Measurements from ENCODE around the gene CHRNA7. TPM values are rescaled to one million over a fixed set of nuclear protein-coding genes. Genes with fewer than 3 reads are reported as not detected.

CHRNA7 gene
- total RNA-seq, 2 donors from 2014 or later, result 2.6 to 4.4 TPM

DNA sequence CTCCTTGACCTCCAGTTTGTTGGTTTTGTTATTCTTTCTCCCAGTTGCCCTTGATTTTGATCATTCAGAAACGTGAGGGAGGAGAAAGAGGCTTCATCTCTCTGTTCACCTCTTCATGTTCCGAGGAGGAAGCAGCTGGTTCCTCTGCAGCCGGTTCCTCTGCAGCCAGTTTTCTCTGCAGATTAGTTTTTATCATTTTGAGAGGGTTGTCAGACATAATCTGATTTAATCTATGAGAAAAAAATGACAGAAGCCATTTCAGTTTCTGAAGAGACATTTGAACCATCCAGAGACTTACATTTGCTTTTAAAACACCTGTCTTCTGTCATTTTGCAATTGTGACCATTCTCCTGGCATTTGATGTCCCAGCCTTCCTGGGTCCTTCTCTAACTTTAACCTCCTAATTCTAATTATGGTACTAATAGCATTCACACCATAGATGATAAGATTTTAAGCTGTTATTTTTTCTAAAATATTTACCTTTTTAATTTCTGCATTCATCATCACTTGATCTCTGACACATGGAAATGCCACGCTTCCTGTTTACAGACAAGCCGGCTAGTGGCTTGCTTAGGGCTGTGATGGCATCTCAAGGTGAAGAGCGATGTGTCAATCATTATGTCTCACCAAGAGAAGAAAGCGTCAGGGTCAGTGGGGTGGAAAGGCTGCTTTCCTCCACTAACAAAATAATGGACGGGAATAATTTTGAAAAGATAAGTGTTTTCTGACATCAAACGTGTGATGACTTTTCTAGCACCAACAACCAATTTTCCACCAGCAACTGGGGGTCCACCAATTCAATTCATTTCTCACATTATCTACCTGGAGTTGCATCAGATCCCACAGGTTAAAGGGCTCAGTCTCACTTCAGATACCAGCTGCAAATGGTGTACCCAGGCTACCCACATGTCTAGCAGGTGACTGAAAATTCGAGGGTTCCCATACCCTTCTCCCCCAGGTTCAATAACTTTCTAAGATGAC is 76.4 kb downstream of the CHRNA7 start:
- 67% methylated on average over 10 of the region's 10 CpGs for WGBS, 2 donors
- H3K27me3 ChIP-seq, result no peaks in the 10 kb centered on the region
- no peak overlapping the region for H3K4me3 ChIP-seq
- H3K4me1 ChIP-seq, result peaks cover 16% of the 10 kb centered on the region
- DNase-seq (no peak), ATAC-seq (no peak)
- H3K9me3 ChIP-seq, result no peaks in the 10 kb centered on the region
- TF ChIP-seq, protein P1, sequence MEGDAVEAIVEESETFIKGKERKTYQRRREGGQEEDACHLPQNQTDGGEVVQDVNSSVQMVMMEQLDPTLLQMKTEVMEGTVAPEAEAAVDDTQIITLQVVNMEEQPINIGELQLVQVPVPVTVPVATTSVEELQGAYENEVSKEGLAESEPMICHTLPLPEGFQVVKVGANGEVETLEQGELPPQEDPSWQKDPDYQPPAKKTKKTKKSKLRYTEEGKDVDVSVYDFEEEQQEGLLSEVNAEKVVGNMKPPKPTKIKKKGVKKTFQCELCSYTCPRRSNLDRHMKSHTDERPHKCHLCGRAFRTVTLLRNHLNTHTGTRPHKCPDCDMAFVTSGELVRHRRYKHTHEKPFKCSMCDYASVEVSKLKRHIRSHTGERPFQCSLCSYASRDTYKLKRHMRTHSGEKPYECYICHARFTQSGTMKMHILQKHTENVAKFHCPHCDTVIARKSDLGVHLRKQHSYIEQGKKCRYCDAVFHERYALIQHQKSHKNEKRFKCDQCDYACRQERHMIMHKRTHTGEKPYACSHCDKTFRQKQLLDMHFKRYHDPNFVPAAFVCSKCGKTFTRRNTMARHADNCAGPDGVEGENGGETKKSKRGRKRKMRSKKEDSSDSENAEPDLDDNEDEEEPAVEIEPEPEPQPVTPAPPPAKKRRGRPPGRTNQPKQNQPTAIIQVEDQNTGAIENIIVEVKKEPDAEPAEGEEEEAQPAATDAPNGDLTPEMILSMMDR (IDR thresholded peaks at IDR 0.05), result no peak
- no peak for TF ChIP-seq POLR2A (IDR thresholded peaks at IDR 0.05)
- no peak overlapping the region for H3K27ac ChIP-seq
- intact Hi-C loops (cut with DNase I), result no loop called here
- H3K36me3 ChIP-seq (replicated peaks in 1 of 2; ENCODE audit: insufficient read depth in 1 of 2, low read depth in 2 of 2), result no peaks in the 10 kb centered on the region

DNA sequence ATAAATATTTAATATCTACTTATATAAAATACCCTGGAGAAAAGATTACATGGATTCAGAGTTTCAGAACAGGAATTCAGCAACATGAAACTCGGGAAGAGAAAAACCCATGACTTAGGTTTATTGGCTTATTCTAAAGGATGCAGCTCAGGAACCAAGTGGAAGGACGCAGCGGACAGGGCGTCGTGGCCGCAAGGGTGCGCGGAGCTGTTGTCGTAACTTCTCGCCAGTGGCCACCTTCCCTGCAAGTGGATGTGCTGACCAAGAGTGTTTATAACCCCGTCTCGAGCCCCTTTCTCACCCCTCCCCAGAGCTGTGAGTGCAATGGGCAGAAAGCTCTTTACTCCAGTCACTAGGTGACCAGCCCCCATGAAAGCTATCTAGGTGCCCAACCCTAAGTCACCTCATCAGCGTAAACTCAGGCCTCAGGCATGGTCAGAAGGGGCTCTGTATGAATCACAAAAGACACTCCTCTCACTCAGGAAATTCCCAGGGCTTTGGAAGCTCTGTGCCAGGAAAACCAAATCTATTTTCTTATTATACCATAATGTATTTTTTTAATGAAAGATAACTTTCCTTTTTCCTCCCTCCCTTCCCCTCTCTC is 77.3 kb downstream of the CHRNA7 start:
- WGBS, 2 donors, result 93 to 96% methylated on average over 13 of the region's 13 CpGs
- H3K27me3 ChIP-seq, result no peaks in the 10 kb centered on the region
- no peak overlapping the region for H3K27ac ChIP-seq
- no peak for ATAC-seq
- no peak for DNase-seq
- H3K4me1 ChIP-seq, result peaks cover 16% of the 10 kb centered on the region
- no peaks in the 10 kb centered on the region for H3K36me3 ChIP-seq (replicated peaks in 1 of 2; ENCODE audit: insufficient read depth in 1 of 2, low read depth in 2 of 2)
- TF ChIP-seq, protein P1 (IDR thresholded peaks at IDR 0.05), result no peak
- TF ChIP-seq POLR2A (IDR thresholded peaks at IDR 0.05), result no peak
- H3K9me3 ChIP-seq, result no peaks in the 10 kb centered on the region
- intact Hi-C loops (cut with DNase I), result no loop called here
- H3K4me3 ChIP-seq, result no peak overlapping the region

DNA sequence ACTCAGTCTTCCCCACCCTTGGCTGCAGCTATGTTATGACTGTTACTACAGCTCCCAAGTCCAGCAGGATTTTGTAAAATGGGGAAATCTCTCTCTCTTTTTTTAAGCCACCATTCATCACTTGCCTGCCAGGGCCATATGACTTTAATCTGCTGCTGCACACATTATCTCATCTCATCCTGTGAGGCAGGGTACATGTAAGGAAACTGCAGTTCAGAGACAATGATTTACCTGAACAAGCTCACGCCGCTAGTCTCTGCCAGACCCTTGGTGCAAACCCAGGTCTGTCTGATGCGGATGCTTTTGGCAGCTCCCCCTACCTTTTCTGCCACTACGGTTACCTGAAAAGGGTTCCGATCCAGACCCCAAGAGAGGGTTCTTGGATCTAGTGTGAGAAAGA is 78.3 kb downstream of the CHRNA7 start:
- intact Hi-C loops (cut with DNase I), result no loop called here
- no peak overlapping the region for H3K4me3 ChIP-seq
- DNase-seq (no peak), ATAC-seq (no peak)
- 95 to 100% methylated on average over 5 of the region's 5 CpGs for WGBS, 2 donors
- H3K36me3 ChIP-seq (replicated peaks in 1 of 2; ENCODE audit: insufficient read depth in 1 of 2, low read depth in 2 of 2), result no peaks in the 10 kb centered on the region
- H3K27ac ChIP-seq, result no peak overlapping the region
- peaks cover 16% of the 10 kb centered on the region for H3K4me1 ChIP-seq
- H3K9me3 ChIP-seq, result no peaks in the 10 kb centered on the region
- H3K27me3 ChIP-seq, result no peaks in the 10 kb centered on the region
- TF ChIP-seq, protein P1 (IDR thresholded peaks at IDR 0.05), result no peak
- no peak for TF ChIP-seq POLR2A (IDR thresholded peaks at IDR 0.05)

DNA sequence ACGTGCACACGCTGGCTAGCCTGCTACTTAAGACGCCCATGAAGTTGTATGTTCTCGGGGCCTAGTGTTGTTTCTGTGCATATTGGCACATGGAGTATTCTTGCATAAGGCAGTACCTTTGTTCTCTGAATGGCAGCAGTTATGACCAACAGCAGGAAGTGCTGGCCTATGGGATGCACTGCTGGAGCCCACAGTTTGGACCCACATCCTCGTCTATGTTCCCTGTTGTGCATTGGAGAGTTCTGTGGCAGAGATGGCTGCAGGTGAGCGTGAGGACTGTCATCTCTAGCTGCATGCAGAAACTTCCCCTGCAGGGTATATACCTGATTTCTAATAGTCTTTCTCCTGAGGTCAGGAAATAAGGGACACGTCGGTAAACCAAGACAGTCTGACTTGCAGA is 81.8 kb downstream of the CHRNA7 start:
- no peaks in the 10 kb centered on the region for H3K9me3 ChIP-seq
- no peaks in the 10 kb centered on the region for H3K36me3 ChIP-seq (replicated peaks in 1 of 2; ENCODE audit: insufficient read depth in 1 of 2, low read depth in 2 of 2)
- ATAC-seq (no peak), DNase-seq (no peak)
- 84 to 87% methylated on average over 8 of the region's 8 CpGs for WGBS, 2 donors
- intact Hi-C loops (cut with DNase I), result no loop called here
- H3K4me1 ChIP-seq, result no peaks in the 10 kb centered on the region
- TF ChIP-seq, protein P1 (IDR thresholded peaks at IDR 0.05), result no peak
- TF ChIP-seq POLR2A (IDR thresholded peaks at IDR 0.05), result no peak
- H3K27ac ChIP-seq, result no peak overlapping the region
- H3K27me3 ChIP-seq, result no peaks in the 10 kb centered on the region
- H3K4me3 ChIP-seq, result no peak overlapping the region
